H9 (cell line): ENCODE measurements around the gene RND2. TPM values are rescaled to one million over a fixed set of nuclear protein-coding genes. Genes with fewer than 3 reads are reported as not detected.

Experiments used
- DNase-seq: peaks from one replicate; pipeline ENCODE4 v3.0.0-alpha.2; 2017
- H2AFZ ChIP-seq: one replicate; pipeline ENCODE4 v1.6.1; 2013; ENCODE audit warnings: mild to moderate bottlenecking, low read length, control low read depth, moderate library complexity
- H2AK5ac ChIP-seq: 2 replicates; pipeline ENCODE4 v1.6.1; 2013; ENCODE audit warnings: low read length, control low read depth, mixed read lengths; ENCODE audit not compliant: insufficient read length
- H2BK120ac ChIP-seq: one replicate; pipeline ENCODE4 v1.6.1; 2013; ENCODE audit warnings: low read depth, mild to moderate bottlenecking, low read length, control low read depth, inconsistent platforms; ENCODE audit not compliant: poor library complexity, severe bottlenecking
- H2BK12ac ChIP-seq: 2 replicates; pipeline ENCODE4 v1.6.1; 2013; ENCODE audit warnings: low read length, control low read depth, mixed read lengths, low read depth; ENCODE audit not compliant: insufficient read length
- H2BK15ac ChIP-seq: 2 replicates; pipeline ENCODE4 v1.6.1; 2013; ENCODE audit warnings: low read depth, low read length, control low read depth
- H2BK20ac ChIP-seq: one replicate; pipeline ENCODE4 v1.6.1; 2013; ENCODE audit warnings: low read depth, mild to moderate bottlenecking, low read length, control low read depth, inconsistent platforms; ENCODE audit not compliant: poor library complexity, severe bottlenecking
- H2BK5ac ChIP-seq: 2 replicates; pipeline ENCODE4 v1.6.1; 2013; ENCODE audit warnings: low read length, control low read depth, mixed read lengths; ENCODE audit not compliant: insufficient read length
- H3K14ac ChIP-seq: 2 replicates; pipeline ENCODE4 v1.6.1; 2013; ENCODE audit warnings: low read length, control low read depth; ENCODE audit not compliant: insufficient read depth
- H3K18ac ChIP-seq: 2 replicates; pipeline ENCODE4 v1.6.1; 2013; ENCODE audit warnings: low read depth, mild to moderate bottlenecking, mixed read lengths, low read length, control low read depth; ENCODE audit not compliant: insufficient read length
- H3K23ac ChIP-seq: 2 replicates; pipeline ENCODE4 v1.6.1; 2013; ENCODE audit warnings: low read length, control low read depth, mixed read lengths, low read depth; ENCODE audit not compliant: insufficient read length
- H3K23me2 ChIP-seq: 2 replicates; pipeline ENCODE4 v1.6.1; 2013; ENCODE audit warnings: low read depth, mild to moderate bottlenecking, mixed read lengths, low read length, control low read depth; ENCODE audit not compliant: insufficient read length, poor library complexity, severe bottlenecking
- H3K27ac ChIP-seq: 2 replicates; pipeline ENCODE4 v1.5.1; 2013; ENCODE audit warnings: low read length, control low read depth, mixed read lengths, low read depth; ENCODE audit not compliant: insufficient read length
- H3K27me3 ChIP-seq: 2 replicates; pipeline ENCODE4 v1.6.1; 2013; ENCODE audit warnings: low read length, control low read depth, inconsistent platforms; ENCODE audit not compliant: insufficient read depth
- H3K4ac ChIP-seq: 2 replicates; pipeline ENCODE4 v1.6.1; 2013; ENCODE audit warnings: low read depth, mild to moderate bottlenecking, control low read depth, inconsistent platforms, low read length, moderate library complexity
- H3K4me1 ChIP-seq: 2 replicates; pipeline ENCODE4 v1.6.1; 2013; ENCODE audit warnings: low read length, control low read depth, inconsistent platforms; ENCODE audit not compliant: insufficient read depth
- H3K4me2 ChIP-seq: 2 replicates; pipeline ENCODE4 v1.6.1; 2013; ENCODE audit warnings: low read length, control low read depth, mixed read lengths; ENCODE audit not compliant: insufficient read length, insufficient read depth
- H3K56ac ChIP-seq: 2 replicates; pipeline ENCODE4 v1.6.1; 2013; ENCODE audit warnings: low read depth, mild to moderate bottlenecking, mixed read lengths, low read length, control low read depth; ENCODE audit not compliant: insufficient read length
- H3K79me1 ChIP-seq: 2 replicates; pipeline ENCODE4 v1.6.1; 2013; ENCODE audit warnings: low read depth, mild to moderate bottlenecking, moderate library complexity, low read length, control low read depth, inconsistent platforms; ENCODE audit not compliant: insufficient read depth, poor library complexity, severe bottlenecking
- H3K79me2 ChIP-seq: 2 replicates; pipeline ENCODE4 v1.6.1; 2013; ENCODE audit warnings: low read length, control low read depth, inconsistent platforms; ENCODE audit not compliant: insufficient read depth
- H3K9ac ChIP-seq: 2 replicates; pipeline ENCODE4 v1.6.1; 2013; ENCODE audit warnings: low read length, control low read depth, mixed read lengths; ENCODE audit not compliant: insufficient read length; ENCODE audit errors: extremely low read depth
- H3K9me3 ChIP-seq: one replicate; pipeline ENCODE4 v1.6.1; 2013; ENCODE audit warnings: low read depth, low read length, inconsistent platforms; ENCODE audit not compliant: control insufficient read depth
- H3T11ph ChIP-seq: one replicate; pipeline ENCODE4 v1.6.1; 2013; ENCODE audit warnings: mild to moderate bottlenecking, low read length, control low read depth, inconsistent platforms
- H4K20me1 ChIP-seq: one replicate; pipeline ENCODE4 v1.6.1; 2013; ENCODE audit not compliant: control insufficient read depth, insufficient read length, insufficient read depth
- H4K5ac ChIP-seq: 2 replicates; pipeline ENCODE4 v1.6.1; 2013; ENCODE audit warnings: low read depth, mild to moderate bottlenecking, mixed read lengths, low read length, control low read depth; ENCODE audit not compliant: insufficient read length
- H4K8ac ChIP-seq: replicated peaks from 2 replicates; pipeline ENCODE4 v1.6.1; 2013; ENCODE audit warnings: low read length, control low read depth, mixed read lengths, low read depth; ENCODE audit not compliant: insufficient read length
- H4K91ac ChIP-seq: 2 replicates; pipeline ENCODE4 v1.6.1; 2013; ENCODE audit warnings: low read depth, mild to moderate bottlenecking, moderate library complexity, mixed read lengths, low read length, control low read depth; ENCODE audit not compliant: insufficient read length
- H3K27ac Mint-ChIP-seq, 3 experiments: 2 replicates in 2 of 3; 3 replicates in 1 of 3; pipeline ENCODE4 v1.8.0; 2020 to 2021; ENCODE audit warnings: mixed read lengths in 3 of 3, mild to moderate bottlenecking in 1 of 3, moderate library complexity in 1 of 3
- H3K27me3 Mint-ChIP-seq: 2 replicates; pipeline ENCODE4 v1.8.0; 2021; ENCODE audit warnings: low read depth, mild to moderate bottlenecking, moderate library complexity, mixed read lengths
- H3K36me3 Mint-ChIP-seq, 3 experiments: 2 replicates in 2 of 3; 3 replicates in 1 of 3; pipeline ENCODE4 v1.8.0; 2020 to 2021; ENCODE audit warnings: low read depth in 3 of 3, mixed read lengths in 3 of 3; ENCODE audit not compliant: insufficient read depth in 1 of 3
- H3K4me1 Mint-ChIP-seq, 2 experiments: 2 replicates each; pipeline ENCODE4 v1.8.0; 2020; ENCODE audit warnings: mixed read lengths in 2 of 2
- H3K4me3 Mint-ChIP-seq, 2 experiments: 2 replicates in 1 of 2; 3 replicates in 1 of 2; pipeline ENCODE4 v1.8.0; 2020 to 2021; ENCODE audit warnings: mild to moderate bottlenecking in 2 of 2, mixed read lengths in 2 of 2, moderate library complexity in 1 of 2
- H3K9me3 Mint-ChIP-seq, 2 experiments: 2 replicates in 1 of 2; 3 replicates in 1 of 2; pipeline ENCODE4 v1.8.0; 2020; ENCODE audit warnings: mild to moderate bottlenecking in 2 of 2, mixed read lengths in 2 of 2, moderate library complexity in 1 of 2
- WGBS: extraction: QIAGEN DNeasy Blood & Tissue Kit; methylation state at CpG from one replicate; pipeline ENCODE4 v1.1.7; 2013; ENCODE audit warnings: missing lambda C conversion rate, low lambda C conversion rate, mixed read lengths; ENCODE audit not compliant: insufficient read length; ENCODE audit errors: extremely low coverage; 5-methylcytosine and 5-hydroxymethylcytosine counted together
- total RNA-seq: library from RNA; stranded (reverse); gene quantifications from 2 replicates; pipeline ENCODE4 v1.2.1, GENCODE V29; 2021
- TF ChIP-seq, protein P1 (sequence below): fragments of 200-600 bp; sonication (generic); conservative IDR thresholded peaks from 3 replicates; pipeline ENCODE4 v1.8.0; 2021; ENCODE audit warnings: antibody characterized with exemption, mild to moderate bottlenecking

Gene RND2
- total RNA-seq, 1 experiment from 2014 or later, result 47.8 TPM

DNA sequence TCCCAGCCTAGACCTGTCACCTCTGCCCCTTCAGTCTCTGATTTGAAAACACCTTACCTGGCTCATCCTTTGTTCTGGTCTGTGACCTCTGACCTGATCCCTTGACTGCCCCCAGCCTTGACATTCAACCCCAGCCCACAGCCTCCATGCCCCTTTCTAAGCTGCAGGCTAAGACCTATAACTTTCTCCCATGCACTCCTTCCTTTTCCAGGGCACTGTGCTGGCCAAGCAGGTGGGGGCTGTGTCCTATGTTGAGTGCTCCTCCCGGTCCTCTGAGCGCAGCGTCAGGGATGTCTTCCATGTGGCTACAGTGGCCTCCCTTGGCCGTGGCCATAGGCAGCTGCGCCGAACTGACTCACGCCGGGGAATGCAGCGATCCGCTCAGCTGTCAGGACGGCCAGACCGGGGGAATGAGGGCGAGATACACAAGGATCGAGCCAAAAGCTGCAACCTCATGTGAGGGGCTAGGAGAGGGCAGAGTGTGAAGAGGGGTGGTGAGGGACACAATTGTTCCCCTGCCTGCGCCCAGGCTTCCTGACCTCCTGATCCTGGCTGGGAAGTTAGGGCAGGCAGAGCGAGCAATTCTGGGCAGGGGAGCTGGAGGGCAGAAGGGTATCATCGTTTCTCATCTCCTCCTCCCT, 3.3 kb downstream of the RND2 start:
- Histone ChIP-seq H2BK12ac (no peak overlapping the region), H2BK5ac (no peak overlapping the region), H2BK20ac (no peak overlapping the region), H3K4ac (no peak overlapping the region), H3T11ph (no peak overlapping the region), H3K9ac (no peak overlapping the region), H2AK5ac (no peak overlapping the region), H3K23ac (no peak overlapping the region), H4K91ac (no peak overlapping the region), H3K27ac (no peak overlapping the region), H2BK15ac (no peak overlapping the region), H2BK120ac (no peak overlapping the region), H4K5ac (no peak overlapping the region), H4K8ac (no peak overlapping the region), H3K14ac (no peak overlapping the region), H3K4me1 (peaks cover 10% of the 10 kb centered on the region; the same call in 1 of the 2 replicates), H3K4me2 (no peak overlapping the region), H3K23me2 (peaks cover 12% of the 10 kb centered on the region), H3K18ac (no peak overlapping the region), H3K56ac (no peak overlapping the region), H4K20me1 (no peaks in the 10 kb centered on the region), H2AFZ (no peak overlapping the region), H3K79me1 (no peaks in the 10 kb centered on the region), H3K79me2 (no peaks in the 10 kb centered on the region), H3K27me3 (no peaks in the 10 kb centered on the region), H3K9me3 (no peaks in the 10 kb centered on the region)
- peak overlapping the region; percentile 50 to 67; a peak in 4 of 5 replicates for H3K4me3 Mint-ChIP-seq
- peaks cover 10 to 30% (median 25%) of the 10 kb centered on the region in 3 experiments; a peak in 6 of 7 replicates for H3K36me3 Mint-ChIP-seq
- H3K4me1 Mint-ChIP-seq, result peaks cover 48 to 60% of the 10 kb centered on the region in 2 experiments
- H3K9me3 Mint-ChIP-seq, result no peaks in the 10 kb centered on the region
- H3K27ac Mint-ChIP-seq, result peak overlapping the region; percentile 76 to 90 (median 85)
- H3K27me3 Mint-ChIP-seq, result no peaks in the 10 kb centered on the region
- no peak for DNase-seq
- TF ChIP-seq, protein P1, sequence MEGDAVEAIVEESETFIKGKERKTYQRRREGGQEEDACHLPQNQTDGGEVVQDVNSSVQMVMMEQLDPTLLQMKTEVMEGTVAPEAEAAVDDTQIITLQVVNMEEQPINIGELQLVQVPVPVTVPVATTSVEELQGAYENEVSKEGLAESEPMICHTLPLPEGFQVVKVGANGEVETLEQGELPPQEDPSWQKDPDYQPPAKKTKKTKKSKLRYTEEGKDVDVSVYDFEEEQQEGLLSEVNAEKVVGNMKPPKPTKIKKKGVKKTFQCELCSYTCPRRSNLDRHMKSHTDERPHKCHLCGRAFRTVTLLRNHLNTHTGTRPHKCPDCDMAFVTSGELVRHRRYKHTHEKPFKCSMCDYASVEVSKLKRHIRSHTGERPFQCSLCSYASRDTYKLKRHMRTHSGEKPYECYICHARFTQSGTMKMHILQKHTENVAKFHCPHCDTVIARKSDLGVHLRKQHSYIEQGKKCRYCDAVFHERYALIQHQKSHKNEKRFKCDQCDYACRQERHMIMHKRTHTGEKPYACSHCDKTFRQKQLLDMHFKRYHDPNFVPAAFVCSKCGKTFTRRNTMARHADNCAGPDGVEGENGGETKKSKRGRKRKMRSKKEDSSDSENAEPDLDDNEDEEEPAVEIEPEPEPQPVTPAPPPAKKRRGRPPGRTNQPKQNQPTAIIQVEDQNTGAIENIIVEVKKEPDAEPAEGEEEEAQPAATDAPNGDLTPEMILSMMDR, result no peak
- WGBS, result no CpG with 5 or more reads among the region's 17 CpGs
